Pulmonary artery endothelial cell (primary cell): ENCODE data around the gene CXXC5. TPM values are rescaled to one million over a fixed set of nuclear protein-coding genes. Genes with fewer than 3 reads are reported as not detected.

ENCODE experiments used
- DNase-seq: peaks from one replicate; pipeline ENCODE4 v3.0.0-alpha.2; 2011; ENCODE audit warnings: low read depth, low spot score
- total RNA-seq: library from RNA; depleted of rRNA; stranded (reverse); fragments of >200 nt; gene quantifications from 2 replicates; pipeline ENCODE4 v1.2.3, GENCODE V29; 2014

Gene CXXC5
- total RNA-seq, 1 donor from 2014 or later, result 14.6 TPM

DNA sequence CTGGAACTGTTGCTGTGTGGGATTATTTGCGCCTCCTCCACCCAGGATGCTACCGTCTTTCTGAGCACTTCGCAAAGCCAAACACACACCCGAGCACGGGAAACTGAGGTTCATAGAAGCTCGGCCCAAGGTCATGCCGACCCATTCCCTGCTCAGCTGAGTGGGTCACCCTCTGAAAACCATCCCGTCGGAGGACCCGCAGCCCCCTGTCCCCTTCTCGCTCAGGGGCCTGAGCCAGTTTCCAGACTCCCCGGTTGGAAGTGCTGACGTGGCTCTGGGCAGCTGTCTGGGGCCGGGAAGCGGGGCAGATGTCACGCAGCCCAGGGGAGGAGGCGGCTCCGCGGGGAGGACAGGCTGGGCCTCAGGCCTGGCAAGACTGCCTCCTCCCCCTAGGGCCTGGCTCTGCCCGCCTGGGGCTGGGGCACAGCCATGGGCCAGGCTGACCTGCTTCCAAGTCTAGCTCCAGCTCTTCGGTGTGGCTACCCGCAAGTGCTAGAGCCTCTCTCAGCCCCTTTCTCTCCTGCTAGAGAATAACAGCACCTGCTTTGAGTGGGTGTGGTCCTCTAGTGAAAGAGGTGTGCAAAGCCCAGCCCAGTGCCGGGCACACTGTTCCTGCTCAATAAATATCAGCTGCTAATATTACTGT, 9.9 kb upstream of the CXXC5 start:
- no peak for DNase-seq

DNA sequence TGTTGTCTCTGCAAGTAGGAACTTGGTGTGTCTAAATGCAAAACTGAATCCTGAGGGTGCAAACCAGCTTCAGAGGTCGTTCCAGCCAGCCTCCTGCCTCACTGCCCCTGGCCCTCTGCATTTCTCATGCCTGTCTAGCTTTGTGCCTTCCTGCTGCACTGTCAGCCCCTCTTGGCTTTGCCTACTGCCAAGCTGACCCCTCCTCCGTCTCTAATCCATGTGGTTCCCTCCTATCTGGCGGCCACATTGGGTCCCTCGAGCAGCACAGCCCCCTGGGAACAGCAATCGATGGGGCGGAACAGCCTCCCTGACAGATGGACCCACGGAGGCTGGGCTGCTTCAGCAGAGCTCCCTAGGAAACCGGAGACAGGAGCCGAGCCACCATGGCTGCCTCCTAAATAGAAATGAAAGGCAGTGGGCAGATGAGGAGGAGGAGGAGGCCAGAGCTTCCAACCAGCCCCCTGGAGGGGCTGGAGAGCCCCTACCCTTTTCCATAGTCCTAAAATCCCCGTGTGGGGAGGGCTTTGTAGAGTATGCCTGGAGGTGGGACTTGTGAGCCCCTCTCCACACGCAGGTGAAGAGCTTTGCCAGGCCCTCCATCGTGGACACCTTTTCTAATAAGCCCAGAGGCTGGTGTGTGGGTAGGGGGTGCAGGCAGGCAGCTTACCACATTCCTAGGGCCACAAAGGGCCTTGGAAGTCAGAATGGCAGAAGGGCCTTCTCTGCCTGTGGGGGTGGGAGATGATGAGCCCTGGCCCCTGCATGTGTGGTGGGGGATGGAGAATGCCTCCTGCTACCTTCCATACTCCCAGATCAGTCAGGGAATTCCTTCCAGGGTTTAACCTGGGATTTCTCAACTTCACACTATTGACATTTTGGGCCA, 9.2 kb upstream of the CXXC5 start:
- DNase-seq, result no peak

DNA sequence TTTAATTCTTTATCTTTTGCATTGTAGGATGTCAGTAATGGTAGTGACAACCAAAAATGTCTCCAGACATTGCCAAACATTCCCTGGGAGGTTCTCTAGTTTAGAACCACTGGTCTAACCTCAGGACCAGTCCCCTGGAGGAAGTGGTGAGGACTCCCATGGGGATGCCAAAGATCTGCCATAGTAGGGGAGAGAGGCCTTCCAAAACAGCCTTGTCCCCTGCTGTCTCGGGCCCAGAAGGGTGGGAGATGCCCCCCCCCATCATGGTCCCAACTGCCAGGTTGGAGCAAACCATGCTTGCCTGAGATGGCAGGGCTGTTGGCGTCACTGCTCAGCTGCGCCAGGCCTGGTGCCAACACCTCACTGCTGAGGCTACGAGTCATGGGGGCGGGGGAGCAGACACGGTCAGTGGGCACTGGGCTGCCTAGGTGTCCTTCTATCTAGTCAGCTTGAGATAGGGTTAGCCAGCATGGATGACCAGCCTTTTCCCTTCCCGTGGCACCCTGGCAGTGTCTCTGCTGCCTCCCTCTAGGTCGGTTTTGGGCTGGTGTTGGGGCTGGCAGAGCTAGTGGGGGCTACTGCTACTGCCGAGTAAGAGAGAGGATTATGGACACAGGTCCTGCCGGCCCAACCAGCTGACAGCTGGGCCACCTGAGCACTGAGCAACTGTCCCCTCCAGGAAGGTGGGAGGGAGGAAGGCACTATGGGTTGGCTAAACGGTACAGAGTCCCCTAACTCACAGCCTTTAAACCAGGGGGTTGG, 8.3 kb upstream of the CXXC5 start:
- DNase-seq, result no peak

DNA sequence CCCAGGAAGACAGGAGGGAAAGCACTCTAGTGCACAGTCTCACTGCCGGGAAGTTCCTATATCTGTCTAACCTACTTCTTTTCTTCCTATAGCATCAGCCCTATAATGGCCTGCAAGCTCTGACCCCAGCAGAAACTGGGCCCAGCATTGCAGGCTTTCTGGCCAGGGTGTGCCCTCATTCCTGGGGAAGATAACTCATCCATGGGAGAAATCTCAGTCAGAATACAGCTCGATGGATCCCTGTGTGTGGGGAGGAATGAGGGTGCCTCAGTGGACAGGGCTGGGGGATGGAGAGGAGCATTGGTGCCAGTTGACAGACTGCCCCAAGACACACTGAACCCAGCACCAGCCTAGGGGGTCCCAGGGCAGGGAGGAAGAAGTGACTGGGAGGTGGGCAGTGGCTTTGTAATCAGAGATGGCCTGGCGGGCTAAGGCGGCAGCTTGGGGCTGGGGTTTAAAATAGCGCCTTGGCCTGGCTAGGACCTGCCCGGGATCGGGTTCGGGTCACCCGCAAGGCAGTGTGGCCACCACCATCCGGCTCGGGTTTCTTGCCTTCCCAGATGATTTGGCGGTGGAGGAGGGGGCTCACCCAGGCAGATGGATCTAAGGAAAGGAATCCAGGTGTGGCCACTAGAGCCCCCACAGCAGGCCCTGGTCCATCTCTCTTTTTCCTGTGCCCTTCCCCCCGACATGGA, 7.6 kb upstream of the CXXC5 start:
- DNase-seq, result no peak

DNA sequence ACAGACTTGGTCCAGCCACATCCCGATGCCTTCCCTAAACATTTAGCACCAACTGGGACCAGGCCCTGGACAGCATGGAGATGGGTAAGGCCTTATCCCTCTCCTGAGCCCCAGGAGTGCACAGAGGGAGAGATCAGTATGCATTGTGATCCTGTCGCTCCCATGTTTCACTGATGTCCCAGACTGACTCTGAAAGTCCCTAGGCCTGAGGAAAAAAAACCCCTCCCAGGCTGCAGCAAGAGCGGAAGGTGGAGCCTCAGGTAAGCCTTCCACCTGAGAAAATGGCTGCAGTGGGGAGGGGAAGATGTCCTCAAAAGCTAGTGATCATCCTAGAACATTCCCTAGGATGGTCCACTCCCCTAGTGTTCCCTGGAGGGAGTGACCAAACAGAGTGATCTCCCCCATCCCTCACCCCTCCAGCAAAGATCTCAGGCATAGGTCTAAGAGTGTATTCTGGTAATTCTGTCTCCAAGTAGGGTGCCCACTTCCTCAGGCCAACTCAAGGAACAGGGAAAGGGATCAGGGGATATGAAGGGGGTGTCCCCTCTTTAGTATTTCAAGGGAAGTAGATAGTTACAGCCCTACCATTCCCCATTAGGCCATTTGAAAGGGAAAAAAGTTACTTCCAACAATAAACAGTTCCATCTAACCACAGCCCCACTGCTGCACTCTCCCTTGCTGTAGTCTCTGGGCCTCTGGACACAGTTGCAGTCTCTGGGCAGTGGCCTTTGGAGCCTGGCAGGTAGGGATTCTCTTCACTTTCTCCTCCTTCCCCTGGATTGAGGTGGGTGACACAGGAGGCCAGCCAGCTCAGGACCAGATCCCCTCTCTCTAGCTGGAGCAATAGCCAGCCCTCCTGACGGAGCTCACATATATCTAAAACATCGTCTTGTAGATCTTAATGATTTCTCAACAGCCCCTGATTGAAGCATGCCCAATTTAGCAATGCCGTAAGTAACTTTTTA, 6.8 kb upstream of the CXXC5 start:
- no peak for DNase-seq

DNA sequence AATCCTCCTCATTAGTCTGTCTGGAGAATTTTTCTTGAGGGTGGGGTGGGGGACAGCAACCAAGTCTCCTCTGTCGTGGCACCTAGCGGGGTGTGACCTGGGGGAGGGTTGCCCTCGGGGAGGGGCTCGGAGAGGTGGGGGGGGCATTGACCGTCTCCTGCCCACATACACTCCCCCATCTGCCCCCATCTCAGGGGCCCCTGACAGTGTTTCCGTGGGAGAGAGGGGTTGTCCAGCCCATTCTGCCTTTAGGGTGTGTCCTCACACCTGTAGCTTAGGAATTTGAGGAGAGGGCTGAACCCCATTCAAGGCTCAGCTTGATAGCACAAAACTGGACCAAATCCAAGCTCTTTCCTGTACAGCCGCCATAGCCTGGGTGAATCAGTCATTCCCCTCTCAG, 5.9 kb upstream of the CXXC5 start:
- no peak for DNase-seq

DNA sequence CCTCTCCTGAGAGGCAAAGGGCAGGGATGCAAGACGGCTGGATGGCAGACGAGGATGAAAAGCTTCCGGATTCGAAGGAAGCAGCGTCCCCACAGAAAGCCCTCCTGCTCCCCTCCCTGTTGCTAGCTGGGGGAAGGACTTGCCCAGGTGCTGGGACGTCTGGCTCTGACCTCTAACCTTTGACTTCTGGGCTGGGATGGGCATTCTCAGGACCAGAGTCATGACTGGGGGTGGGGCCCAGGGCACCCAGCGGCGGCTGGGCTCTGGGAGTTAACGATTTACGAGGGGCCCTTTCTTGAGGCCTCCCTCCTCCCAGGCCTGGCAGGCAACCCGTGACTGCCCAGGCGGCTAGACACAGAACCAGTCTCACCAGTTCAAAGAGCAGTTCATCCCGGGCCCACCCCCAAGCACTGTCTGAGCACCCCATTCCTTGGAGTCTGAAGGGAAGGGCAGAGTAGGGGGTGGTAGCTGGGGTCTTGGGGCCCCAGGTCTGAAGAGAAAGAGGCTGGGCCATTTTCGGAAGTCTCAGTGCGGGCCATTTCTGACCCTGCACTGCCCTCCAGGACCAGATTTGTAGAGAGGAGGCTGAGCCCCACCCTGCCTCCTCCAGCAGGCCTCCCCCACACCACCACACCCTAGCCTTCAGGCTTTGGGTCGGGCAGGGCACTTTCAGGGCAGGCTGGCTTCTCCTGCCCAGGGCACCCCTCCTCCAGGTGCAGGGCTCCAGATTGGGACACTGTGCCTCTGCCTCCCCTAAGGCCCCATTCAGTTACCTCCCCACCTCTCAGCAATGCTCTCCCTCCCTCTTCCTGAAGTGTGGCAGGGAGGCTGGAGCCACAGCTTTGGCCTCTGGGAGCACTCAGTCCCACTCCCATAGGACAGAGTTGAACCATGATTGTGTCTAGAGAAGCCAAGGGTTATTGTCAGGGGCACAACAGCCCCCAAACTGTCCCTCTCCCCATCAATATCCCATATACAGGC, 5.0 kb upstream of the CXXC5 start:
- DNase-seq, result no peak

DNA sequence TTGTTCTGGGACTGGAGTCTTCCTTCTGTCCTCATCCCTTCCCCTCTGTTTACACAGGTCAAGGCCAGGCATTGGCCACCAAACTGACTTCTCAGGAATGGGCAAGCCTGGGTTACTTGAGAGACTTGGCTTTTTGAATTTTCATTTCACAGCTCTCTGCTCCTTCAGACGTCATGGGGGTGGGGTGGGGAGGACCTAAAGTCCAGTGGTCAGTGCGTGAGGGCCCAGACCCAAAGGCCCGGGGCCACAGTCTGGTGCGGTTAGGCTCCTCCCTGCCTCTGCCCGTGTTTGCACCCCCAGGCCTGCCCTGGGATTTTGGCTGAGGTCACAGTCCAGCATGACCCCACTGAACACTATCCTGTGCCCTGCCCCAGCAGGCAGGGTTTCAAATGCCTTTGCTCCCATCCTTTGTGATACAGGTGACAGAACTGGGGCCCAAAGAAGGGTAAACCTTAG, 4.1 kb upstream of the CXXC5 start:
- DNase-seq, result no peak

DNA sequence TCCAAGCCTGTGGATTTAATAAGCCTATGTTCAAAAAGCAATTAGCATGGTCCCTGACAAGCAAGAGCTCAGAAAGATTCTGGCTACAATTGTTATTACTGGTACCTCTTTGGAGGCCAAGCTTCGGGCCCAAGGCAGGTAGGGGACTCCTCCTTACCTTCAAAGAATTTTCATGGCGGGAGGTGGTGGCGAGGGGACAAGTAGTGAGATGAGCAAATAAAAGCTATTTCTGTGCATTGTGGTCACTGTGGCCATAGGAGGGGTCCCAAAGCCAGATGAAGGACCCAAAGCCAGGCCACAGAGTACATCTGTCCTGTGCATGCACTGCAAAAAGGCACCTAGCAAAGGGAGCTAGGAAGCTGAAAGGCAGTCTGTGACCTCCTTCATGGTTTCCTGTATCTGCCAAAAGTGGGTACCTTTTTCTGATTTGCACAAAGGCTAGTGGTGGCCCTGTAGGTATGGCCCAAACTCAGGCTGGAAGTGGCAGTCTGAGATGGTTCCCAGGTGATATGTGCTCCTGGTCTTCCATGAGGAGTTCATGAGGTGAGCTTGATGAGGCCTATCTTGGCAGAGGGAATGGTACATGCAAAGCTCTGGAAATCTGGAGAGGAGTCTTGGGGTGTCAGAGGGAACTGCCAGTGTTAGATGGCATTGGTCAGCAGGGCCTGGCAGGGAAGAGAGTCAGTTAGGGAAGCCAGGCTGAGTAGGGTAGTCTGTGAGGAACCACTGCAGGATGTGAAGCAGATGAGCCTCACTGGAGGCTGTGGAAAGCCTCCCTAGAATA, 3.3 kb upstream of the CXXC5 start:
- no peak for DNase-seq

DNA sequence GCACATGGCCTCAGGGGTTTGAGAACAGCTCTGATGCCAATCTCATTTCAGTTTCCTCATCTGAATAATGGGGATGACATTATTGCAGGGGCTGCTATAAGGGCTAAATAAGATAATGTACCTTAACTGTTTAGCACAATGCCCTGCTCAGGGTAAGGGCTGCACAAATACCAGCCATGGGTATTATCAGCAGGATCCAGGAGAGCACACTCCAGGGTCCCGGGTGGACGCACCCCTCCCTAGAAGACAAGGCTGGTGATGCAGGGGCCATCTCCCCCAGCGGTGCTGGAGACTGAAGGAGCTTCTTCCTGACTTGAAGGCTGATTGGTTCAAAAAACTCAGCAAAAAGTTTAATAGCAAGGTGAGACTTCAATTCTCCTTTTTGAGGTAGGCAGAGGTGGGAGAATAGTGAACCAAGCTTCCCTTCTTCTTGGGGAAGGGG, 2.7 kb upstream of the CXXC5 start:
- DNase-seq, result no peak

DNA sequence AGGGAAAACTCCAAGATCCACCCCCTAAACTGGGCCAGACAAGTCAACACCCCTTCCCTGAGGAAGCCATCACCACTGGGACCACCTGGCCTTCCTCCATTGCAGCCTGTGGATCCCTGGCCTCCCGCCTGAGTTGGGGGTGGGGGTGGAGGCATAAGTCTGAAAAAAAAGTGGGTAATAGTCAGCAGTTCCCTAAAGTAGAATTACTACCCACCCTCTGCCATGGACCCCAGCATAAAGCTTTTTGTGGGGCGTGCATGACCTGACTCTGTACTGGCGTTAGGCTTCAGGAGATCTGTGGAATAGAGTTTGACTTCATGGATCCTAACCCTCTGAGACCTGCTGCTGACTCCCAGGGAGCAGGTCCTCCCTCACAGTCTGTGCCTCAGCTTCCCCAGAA, 2.0 kb upstream of the CXXC5 start:
- no peak for DNase-seq

DNA sequence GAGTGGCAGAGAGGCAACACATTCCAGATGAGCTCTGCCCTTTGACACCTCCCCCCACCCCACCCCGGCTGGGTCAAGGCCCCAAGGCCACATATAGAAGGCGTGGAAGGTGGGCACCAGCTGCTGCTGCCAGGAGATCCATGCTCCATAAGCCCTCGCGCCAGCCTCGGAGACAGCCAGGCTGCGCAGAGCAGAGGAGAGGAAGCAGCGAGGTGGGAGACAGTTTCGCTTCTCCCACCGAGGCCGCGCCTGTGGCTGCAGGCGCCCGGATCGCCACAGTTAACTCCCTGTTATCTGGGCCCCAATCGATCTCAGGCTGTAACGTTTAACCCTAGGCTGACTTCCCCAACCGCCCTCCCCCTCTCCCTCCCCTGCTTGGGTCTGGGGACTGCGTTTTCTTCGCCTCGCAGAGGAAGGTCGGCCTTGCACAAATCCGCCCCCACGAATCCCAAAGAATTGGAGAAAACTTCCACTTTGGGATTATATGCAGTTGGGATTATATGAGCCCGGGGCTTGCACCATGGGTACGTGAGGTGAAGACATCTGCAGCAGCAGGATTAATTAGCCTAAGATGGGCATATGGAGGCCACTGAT, 1.1 kb upstream of the CXXC5 start:
- DNase-seq, result no peak

DNA sequence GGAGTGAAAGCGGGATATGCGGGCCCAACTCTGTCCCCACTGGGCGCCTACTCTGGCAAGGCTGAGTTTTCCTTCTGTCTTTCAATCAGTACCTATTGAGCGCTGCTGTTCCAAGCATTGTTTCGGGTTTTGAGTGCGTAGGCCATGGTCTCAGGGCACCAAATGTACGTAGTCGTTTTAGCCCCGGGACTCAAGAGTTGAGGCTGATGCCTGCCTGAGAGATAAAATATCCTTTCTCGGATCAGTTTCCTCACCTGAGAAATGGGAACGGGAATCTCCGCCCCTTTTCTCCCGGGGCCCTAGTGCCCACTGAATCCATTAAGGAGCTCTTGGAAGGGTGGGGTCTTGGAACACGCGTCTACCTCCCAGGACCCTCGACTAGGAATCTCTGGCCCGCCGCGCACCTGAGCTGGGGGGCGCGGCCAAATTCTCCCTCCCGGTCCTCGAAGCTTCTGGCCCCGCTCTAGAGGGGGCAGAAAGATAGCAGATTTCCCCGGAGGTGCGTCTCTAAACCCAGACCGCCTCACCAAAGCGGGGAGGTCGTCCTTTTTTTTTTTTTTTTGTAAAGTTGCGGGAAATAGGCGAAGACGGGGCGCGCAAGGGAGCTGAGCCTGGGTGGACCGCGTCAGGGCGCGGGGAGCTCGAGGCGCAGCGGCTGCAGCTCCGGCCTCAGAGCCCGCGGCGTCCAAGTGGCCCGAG, 494 bp upstream of the CXXC5 start:
- DNase-seq, result no peak

DNA sequence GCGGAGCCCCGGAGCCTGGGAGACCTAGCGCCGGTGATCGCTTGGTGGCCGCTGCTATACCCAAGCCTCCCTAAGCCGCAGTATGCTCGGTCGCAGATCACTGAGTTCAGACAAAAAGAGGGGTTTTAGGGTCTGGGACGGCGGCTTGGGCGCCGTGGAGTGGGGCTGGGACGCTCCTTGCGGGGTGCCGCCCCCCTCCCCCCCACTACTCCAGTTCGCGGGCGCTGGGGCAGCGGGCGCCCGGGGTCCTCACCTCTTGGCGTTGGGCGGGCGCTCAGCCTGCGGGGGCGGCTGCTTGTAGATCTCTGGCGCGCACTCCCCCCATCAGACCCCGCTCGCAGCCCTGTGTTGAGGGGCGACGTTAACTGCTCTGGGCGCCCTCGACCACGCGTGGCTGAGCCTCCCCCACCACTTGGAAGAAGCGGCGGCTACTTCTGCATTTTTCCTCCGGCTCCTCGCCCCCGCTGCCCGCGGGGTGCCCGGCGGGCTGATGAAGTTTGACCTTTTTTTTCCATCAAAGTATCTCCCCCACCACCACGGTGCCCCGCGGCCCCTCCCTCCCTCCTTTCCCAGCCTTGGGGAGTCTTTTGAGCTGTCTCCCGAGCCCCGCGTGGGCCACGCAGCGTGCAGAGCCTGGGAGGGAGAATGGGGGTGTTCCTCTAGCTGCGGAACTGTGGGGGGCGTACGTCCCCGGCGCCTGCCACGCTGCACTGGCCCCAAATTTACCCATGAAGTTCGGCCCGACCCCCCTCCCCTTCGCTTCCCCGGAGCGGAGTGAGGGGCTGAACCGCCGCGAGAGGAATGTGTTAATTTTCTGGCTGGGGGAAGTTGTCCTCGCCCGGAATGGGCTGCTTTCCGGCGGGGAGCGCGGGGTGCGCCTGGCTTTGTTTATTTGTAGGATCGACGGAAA, 1.2 kb downstream of the CXXC5 start:
- DNase-seq, result no peak

DNA sequence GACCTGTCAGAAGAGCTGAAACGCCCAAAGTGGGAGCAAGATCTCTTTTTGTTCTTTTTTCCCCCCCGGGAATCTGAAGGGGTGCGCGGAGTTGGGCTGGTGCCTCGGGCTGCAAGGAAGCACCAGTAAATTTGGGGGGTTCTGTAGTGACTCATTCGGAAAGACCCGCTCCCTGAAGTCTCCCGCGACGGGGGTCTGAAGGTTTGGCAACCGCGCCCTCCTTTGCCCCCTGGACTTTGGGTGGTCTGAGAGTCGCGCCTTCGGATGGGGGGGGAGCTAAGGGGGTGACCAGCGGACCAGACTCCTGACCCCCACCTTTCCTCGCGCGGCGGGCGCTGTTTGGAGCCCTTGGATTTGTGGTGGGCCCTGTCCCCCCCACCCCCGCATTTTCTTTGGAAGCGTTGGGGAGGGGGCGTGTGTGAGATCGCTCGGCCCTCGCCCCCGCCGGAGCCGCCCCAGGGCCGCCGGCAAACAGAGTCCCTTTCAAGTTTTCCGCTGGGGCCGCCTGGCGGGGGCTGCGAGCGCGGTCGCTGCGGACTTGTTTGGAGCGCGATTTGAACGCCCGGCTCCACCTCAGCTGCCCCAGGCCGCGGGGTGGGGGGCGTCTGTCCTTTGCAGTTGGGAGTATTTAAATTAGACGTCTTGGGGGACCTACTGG, 2.0 kb downstream of the CXXC5 start:
- no peak for DNase-seq

DNA sequence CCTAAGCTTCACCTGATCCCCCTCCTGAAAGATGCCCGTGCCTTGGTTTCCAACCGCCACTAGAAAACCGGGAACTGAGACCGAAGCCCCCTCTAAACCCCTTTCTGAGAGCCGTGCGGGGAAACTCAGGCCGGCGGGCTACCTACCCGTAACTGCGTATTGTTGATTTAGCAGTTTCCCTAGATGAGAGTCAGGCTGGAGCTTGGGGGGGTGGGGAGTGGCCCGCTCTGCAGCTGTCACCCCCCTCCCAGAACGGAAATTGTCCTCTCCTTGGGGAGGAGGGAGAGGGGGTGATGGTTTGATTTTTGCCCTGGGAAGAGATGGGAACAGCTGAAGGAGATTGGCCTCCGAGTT, 2.5 kb downstream of the CXXC5 start:
- DNase-seq, result no peak
